Loucy (cell line): ENCODE results near the gene ZFP3.

Source experiments
- EZH2phosphoT487 ChIP-seq: fragments of 200-600 bp; IDR thresholded peaks from 2 replicates; pipeline ENCODE4 v1.6.1; 2018; ENCODE audit warnings: antibody characterized with exemption, mild to moderate bottlenecking, moderate library complexity, borderline replicate concordance
- TF ChIP-seq, protein P1 (sequence below): fragments of 200-600 bp; sonication (generic); conservative IDR thresholded peaks from 2 replicates; pipeline ENCODE4 v1.5.1; 2014; ENCODE audit warnings: mild to moderate bottlenecking, antibody characterized with exemption, low read length

- TF ChIP-seq, protein P1, sequence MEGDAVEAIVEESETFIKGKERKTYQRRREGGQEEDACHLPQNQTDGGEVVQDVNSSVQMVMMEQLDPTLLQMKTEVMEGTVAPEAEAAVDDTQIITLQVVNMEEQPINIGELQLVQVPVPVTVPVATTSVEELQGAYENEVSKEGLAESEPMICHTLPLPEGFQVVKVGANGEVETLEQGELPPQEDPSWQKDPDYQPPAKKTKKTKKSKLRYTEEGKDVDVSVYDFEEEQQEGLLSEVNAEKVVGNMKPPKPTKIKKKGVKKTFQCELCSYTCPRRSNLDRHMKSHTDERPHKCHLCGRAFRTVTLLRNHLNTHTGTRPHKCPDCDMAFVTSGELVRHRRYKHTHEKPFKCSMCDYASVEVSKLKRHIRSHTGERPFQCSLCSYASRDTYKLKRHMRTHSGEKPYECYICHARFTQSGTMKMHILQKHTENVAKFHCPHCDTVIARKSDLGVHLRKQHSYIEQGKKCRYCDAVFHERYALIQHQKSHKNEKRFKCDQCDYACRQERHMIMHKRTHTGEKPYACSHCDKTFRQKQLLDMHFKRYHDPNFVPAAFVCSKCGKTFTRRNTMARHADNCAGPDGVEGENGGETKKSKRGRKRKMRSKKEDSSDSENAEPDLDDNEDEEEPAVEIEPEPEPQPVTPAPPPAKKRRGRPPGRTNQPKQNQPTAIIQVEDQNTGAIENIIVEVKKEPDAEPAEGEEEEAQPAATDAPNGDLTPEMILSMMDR = no peak
- TF ChIP-seq EZH2phosphoT487 = no peak
Measured at GRCh38 chr17:5122586-5123342, 44.5 kb downstream of the ZFP3 start.
